Fibroblast of skin of left biceps (primary cell): Measurements from ENCODE around the gene ABHD4.
"Not testable (repeated sequence)": the region's sequence is repeated elsewhere in the genome, so short reads cannot be mapped to it uniquely, and the experiment has no call there.

Source experiments
- DNase-seq, 2 experiments: peaks; one replicate each; pipeline ENCODE4 v3.0.0-alpha.2; 2013; ENCODE audit warnings: low read depth in 2 of 2

Gene ABHD4

DNA sequence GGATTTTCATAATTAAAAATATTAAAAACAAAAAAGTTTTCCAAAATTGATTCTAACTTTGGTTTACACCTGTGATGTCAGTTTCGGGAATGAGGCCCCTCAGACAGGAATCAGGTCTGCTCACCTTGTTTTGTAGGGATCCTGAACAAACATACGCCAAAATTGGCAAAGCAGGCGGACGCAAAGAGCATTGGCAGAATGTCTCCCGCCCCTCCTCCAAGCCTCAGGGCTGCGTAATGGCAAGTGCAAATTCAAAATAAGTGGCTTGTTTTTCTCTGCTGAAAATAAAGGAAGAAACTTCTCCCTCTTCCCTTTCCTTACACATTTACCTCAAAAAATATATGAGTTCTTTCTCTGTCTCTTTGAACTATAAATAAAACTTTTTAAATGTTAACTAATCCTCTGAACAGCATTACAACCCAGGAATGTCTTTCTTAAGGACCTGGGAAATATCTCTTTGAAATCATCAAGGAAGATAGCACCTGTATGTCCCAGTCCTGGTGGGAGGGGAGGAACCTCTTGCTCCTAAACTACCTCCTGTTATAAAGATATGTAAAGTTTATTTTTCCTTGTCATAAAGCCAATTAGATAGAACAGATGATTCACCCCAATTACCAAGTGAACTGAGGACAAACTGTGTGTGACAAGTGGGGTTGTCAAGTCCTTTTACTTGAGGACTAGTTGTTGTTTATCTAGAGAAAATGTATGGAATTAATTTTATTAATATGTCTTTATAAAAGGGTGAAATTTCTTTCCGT is 29.6 kb downstream of the ABHD4 start:
- DNase-seq, result no peak

DNA sequence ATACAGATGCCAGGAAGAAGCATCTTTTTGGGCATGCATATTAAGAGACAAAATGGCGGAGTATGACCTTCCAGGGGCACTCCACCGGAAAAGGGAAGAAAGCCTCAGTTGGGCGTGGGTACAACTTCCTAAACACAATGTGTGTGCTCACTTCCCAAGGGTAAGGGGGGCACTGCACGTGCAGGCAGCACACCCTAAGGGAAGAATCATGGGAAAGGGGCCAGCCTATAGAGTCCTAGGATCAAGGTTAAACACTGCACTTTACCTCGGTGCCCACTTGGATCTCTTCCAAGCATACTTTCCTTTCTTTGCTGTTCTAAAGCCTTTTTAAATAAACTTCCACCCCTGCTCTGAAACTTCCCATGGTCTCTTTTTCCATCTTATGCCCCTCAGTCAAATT is 31.3 kb downstream of the ABHD4 start:
- DNase-seq, result no peak

GRCh38 chr14:22630066-22630465 is 32.0 kb downstream of the ABHD4 start:
- no peak for DNase-seq

DNA sequence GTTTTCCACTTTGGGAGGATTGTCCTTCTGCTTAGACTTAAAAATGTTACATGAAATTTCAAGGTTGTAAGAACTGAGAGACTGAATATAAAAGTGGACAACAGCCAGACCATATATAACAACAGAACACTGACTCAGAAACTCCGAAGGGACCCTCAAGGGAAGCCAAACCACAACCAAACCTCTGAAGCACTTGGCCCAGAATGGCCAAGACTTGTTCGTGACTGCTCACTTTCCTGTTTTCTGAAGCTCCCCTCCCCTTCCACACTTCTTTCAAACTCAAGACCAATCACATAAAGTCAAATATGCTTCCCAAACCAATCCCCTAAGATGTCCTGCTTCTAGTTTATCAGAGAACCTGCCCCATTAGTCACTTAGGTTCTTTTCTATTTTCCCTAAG is 32.4 kb downstream of the ABHD4 start:
- DNase-seq, result peak; percentile 60 to 62

- DNase-seq, result no peak
Observed at GRCh38 chr14:22634233-22634900, 36.3 kb downstream of the ABHD4 start.

GRCh38 chr14:22635980-22636379 is 37.9 kb downstream of the ABHD4 start:
- DNase-seq, result not testable (repeated sequence)

DNA sequence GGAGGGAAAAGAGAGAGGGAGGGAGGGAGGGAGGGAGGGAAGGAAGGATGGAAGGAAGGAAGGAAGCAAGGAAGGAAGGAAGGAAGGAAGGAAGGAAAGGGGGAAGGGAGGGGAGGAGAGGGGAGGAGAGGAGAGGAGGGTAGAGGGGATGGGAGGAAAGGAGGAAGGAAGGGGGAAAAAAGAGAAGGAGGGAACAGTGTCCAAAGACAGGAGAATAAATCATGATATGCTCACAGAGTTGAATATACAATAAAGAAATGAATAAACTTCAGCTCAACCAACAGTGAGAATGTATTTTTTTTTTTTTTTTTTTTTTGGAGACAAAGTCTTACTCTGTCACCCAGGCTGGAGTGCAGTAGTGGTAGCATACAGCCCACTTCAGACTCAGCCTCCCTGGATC is 42.1 kb downstream of the ABHD4 start:
- no peak for DNase-seq

- no peak for DNase-seq
Observed at GRCh38 chr14:22641846-22642245, 43.7 kb downstream of the ABHD4 start.

DNA sequence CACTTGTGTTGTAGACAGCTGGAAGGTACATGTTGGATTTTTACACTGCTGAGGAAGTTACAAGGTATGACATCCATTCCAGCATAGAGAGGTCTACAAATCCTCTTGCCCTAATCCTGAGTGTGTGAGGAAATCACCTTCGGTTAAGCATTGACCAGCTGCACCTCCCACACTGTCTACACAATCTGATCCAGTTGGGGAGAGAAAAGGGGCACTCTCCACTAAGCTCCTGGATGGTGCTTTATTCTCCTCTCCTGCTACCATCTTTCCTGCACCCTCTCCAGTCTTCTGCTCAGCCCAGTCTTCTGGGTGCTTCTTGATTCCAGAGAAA is 46.2 kb downstream of the ABHD4 start, which contains the start of gene OR6J1:
Gene OR6J1, minus strand, starts transcription at position 48 of the 331 bp plus-strand sequence. CDS start 9,541 bp downstream, outside the sequence.
- DNase-seq, result no peak

DNA sequence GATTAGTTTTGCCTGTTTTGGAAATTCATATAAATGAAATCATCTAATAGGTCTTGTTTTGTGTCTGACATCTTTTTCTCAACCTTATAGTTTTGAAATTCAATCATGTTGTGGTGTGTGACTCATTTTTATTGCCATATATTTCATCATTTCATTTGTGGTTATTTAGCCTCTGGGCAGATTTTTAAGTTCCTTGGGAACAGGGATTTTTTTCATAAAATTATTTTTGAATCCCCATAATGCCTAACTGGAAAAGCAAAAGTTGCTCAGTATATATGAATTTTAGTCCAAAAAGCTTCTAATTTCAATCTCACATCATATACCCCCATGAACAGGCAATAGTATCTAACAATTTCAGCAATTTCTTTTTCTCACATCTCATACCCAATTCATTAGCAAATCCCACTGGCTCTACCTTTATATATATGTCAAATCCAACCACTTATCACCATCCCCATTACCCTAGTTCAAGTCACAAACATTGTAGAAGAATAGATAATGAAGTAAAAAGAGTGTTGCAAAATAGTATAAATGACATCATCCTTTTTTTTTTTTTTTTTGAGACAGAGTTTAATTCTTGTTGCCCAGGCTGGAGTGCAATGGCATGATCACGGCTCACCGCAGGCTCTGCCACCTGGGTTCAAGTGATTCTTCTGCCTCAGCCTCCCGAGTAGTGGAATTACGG is 48.6 kb downstream of the ABHD4 start:
- DNase-seq, result peak; percentile 74 to 77

- no peak for DNase-seq
Observed at GRCh38 chr14:22648506-22648905, 50.4 kb downstream of the ABHD4 start.

- DNase-seq, result no peak
Observed at GRCh38 chr14:22650046-22650739, 52.1 kb downstream of the ABHD4 start.

- DNase-seq, result no peak
Observed at GRCh38 chr14:22650960-22651521, 52.9 kb downstream of the ABHD4 start.

DNA sequence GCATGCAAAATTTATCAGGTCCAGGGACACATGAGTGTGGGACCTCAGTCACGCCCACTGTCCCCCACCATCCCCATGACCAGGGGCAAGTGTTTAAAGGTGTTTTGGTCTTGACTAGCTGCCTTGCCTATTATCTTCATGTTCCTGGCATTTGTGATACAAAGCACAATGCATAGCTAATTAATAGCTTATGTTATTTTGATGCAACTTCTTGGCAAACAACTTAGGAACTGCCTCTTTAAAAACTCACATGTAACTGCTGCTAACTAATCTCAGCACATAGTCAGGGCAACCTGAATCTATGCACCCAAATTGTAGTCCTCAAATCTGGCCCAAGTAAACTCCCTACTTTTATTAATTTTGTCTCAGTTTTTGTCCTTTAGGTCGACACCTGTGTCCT is 53.5 kb downstream of the ABHD4 start:
- no peak for DNase-seq

GRCh38 chr14:22653012-22653621 is 55.0 kb downstream of the ABHD4 start:
- no peak for DNase-seq

- no peak for DNase-seq
Observed at GRCh38 chr14:22656226-22656625, 58.1 kb downstream of the ABHD4 start.

DNA sequence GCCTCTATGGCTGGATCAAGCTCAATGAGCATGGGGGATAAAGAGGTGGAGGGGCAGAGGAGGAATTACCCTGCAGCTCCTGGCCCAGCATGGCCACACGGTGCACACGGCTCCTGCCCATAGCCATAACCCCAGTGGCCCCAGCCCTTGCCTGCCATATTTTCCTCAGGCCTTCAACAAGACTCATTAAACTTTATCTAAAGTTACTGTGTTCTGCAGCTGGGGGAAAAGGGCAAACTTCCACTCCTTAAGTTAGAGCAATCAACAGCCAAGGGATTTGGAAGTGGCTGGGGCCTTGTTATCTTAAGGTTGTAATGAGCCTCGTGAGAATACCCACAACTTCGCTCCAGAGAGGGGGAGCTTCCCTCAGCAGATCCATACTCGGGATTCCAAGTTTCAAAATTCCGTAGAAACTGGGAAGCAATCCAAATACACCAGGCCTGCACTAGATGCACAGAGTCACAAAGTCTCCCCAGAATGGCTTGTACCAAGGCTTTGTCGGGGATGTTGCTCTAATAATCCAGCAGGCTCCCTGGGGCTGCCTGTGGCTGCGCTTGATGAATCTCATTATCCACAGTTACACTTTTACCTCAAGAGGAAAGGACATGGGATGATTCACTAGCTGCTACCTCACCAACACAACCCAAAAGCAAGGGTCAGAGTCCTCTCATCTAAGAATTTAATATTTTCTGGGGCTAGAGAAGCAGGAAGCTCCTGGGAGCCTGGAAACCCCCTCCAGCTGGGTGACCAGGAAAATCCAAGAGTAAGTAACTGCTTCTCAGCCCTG is 59.0 kb downstream of the ABHD4 start:
- DNase-seq, result peak; percentile 67 to 69

GRCh38 chr14:22657861-22658260 is 59.8 kb downstream of the ABHD4 start:
- no peak for DNase-seq

DNA sequence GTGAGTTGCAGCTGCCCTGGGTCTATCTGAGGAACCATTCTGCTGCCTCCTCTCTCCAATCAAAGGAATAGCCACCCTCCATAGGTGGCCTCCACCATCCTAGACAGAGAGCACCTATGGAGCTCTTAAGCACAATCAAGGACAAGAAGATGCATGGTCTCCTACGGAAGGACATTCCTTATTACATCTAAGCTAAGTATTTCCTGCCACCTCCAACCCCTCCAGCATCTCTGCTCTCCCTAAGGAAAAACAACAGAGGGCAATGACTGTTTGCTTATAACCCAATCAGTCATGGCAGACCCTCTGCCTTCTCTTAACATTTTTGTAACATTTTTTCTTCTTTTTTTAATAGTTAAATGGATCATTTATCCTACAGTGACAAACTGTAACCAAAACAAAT is 60.8 kb downstream of the ABHD4 start:
- no peak for DNase-seq

- no peak for DNase-seq
Observed at GRCh38 chr14:22660654-22661053, 62.6 kb downstream of the ABHD4 start.
